ENCODE results near the gene SLC22A5.

DNA sequence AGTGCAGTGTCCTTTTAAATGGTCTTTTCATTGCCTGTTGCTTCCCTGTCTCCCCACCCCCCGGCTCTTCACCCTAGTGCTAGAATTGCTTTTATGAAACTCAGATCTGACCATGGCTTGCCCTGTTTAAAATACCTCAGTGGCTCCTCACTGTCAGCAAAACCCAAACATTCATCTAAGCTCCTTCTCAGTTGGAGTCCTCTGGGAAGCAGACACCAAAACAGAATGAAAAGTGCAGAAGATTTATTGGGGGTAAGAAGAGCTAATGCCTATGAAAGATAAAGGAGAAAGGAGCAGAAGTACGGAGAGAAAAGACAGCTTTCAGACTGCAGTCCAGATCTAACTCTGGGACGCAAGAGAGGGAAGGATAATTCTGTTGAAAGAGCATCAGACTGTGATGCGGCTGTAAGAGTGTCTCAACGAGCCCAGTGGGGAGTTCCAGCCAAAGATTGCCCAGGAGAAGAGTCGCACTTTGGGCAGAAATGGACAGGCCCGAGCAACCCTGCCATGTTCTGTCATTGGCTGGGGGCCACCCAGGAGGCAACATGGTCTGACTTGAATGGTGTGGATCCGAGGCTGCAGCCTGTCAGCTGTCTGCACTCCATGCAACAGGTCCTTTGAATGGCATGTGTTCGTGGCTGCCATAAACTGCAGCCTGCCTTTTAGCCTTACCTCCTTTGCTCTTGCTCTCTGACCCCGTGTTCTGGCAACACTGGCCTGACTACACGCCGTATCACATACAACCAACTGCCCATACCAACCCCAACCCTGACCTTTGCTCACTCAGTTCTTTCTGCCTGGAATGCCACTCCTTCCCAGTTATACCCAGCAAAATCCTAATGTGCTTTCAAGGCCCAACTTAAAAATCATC lies 65.1 kb downstream of the SLC22A5 start:
- TF ChIP-seq POLR2A (IDR thresholded peaks at IDR 0.05; ENCODE audit: control extremely low read depth in 1 of 2, low read depth in 2 of 2, low read length in 2 of 2) (no peak), EZH2 (IDR thresholded peaks at IDR 0.05; ENCODE audit: low read depth, low read length, severe bottlenecking) (no peak), BCL11A (IDR thresholded peaks at IDR 0.05; ENCODE audit: low read depth in 2 of 2, low read length in 2 of 2) (no peak), HDAC2 (IDR thresholded peaks at IDR 0.05; ENCODE audit: borderline replicate concordance in 1 of 2, low read depth in 2 of 2, low read length in 2 of 2) (no peak), CHD2 (IDR thresholded peaks at IDR 0.05; ENCODE audit: low read length) (no peak), SIN3A (conservative IDR thresholded peaks at IDR 0.05 in 1 of 2, IDR thresholded peaks at IDR 0.05 in 1 of 2; ENCODE audit: low read depth in 1 of 2, low read length in 2 of 2) (no peak), CHD1 (IDR thresholded peaks at IDR 0.05; ENCODE audit: low read depth, low read length) (no peak), GTF2F1 (IDR thresholded peaks at IDR 0.05; ENCODE audit: borderline replicate concordance, low read depth, low read length) (no peak), MAFK (IDR thresholded peaks at IDR 0.05; ENCODE audit: low read depth, low read length) (no peak), SP1 (IDR thresholded peaks at IDR 0.05; ENCODE audit: low read depth, low read length) (no peak)
- TF ChIP-seq, protein P1, sequence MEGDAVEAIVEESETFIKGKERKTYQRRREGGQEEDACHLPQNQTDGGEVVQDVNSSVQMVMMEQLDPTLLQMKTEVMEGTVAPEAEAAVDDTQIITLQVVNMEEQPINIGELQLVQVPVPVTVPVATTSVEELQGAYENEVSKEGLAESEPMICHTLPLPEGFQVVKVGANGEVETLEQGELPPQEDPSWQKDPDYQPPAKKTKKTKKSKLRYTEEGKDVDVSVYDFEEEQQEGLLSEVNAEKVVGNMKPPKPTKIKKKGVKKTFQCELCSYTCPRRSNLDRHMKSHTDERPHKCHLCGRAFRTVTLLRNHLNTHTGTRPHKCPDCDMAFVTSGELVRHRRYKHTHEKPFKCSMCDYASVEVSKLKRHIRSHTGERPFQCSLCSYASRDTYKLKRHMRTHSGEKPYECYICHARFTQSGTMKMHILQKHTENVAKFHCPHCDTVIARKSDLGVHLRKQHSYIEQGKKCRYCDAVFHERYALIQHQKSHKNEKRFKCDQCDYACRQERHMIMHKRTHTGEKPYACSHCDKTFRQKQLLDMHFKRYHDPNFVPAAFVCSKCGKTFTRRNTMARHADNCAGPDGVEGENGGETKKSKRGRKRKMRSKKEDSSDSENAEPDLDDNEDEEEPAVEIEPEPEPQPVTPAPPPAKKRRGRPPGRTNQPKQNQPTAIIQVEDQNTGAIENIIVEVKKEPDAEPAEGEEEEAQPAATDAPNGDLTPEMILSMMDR (IDR thresholded peaks at IDR 0.05; ENCODE audit: control extremely low read depth in 1 of 3, insufficient read depth in 1 of 3, low read depth in 1 of 3, low read length in 3 of 3): no peak
- TF ChIP-seq, protein P2, sequence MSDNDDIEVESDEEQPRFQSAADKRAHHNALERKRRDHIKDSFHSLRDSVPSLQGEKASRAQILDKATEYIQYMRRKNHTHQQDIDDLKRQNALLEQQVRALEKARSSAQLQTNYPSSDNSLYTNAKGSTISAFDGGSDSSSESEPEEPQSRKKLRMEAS (IDR thresholded peaks at IDR 0.05): no peak
- TF ChIP-seq, protein P3, sequence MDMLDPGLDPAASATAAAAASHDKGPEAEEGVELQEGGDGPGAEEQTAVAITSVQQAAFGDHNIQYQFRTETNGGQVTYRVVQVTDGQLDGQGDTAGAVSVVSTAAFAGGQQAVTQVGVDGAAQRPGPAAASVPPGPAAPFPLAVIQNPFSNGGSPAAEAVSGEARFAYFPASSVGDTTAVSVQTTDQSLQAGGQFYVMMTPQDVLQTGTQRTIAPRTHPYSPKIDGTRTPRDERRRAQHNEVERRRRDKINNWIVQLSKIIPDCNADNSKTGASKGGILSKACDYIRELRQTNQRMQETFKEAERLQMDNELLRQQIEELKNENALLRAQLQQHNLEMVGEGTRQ (IDR thresholded peaks at IDR 0.05; ENCODE audit: low read length): no peak
- TF ChIP-seq, protein P4, sequence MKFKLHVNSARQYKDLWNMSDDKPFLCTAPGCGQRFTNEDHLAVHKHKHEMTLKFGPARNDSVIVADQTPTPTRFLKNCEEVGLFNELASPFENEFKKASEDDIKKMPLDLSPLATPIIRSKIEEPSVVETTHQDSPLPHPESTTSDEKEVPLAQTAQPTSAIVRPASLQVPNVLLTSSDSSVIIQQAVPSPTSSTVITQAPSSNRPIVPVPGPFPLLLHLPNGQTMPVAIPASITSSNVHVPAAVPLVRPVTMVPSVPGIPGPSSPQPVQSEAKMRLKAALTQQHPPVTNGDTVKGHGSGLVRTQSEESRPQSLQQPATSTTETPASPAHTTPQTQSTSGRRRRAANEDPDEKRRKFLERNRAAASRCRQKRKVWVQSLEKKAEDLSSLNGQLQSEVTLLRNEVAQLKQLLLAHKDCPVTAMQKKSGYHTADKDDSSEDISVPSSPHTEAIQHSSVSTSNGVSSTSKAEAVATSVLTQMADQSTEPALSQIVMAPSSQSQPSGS (IDR thresholded peaks at IDR 0.05; ENCODE audit: low read length): no peak

All from H1 (cell line).